Measurements from ENCODE around the gene GPX1. TPM values are rescaled to one million over a fixed set of nuclear protein-coding genes. Genes with fewer than 3 reads are reported as not detected.
A peak's percentile ranks its signal among the peaks of the same experiment; 100 is the strongest.

Gene GPX1
- total RNA-seq, 1 experiment from 2014 or later, result 253 TPM

DNA sequence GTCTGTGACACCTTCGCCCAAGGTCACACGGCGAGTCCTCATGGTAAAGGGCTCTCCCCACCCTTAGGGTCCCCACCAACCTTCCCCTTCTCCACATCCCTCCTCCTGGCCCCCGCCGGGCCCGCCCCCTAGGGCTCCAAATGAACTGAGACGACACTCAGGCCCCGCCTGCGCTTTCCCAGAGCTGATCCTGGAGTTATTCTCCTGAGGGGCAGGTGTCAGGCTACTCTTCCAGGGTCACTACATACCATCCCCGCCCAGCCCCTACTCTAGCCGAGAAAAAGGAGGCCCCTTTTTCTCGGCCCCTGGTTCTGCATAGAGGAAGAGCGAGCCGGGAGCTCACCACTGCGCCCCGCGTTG, 18.6 kb downstream of the GPX1 start:
- Histone ChIP-seq H4K20me1 (ENCODE audit: control insufficient read depth, insufficient read depth, insufficient read length) (no peaks in the 10 kb centered on the region), H4K91ac (ENCODE audit: insufficient read length, low read depth, low read length) (no peak overlapping the region), H3K23me2 (ENCODE audit: insufficient read length, low read depth, low read length, poor library complexity, severe bottlenecking) (peaks cover 4% of the 10 kb centered on the region), H3K9ac (ENCODE audit: extremely low read depth, insufficient read length, low read length) (peak overlapping the region; percentile 6), H4K5ac (ENCODE audit: insufficient read length, low read depth, low read length) (no peak overlapping the region), H3K4ac (ENCODE audit: low read depth, low read length) (no peak overlapping the region), H3K79me1 (ENCODE audit: insufficient read depth, low read depth, low read length, poor library complexity, severe bottlenecking) (no peaks in the 10 kb centered on the region), H3K18ac (ENCODE audit: insufficient read length, low read depth, low read length) (no peak overlapping the region), H3K27ac (ENCODE audit: insufficient read length, low read depth, low read length) (no peak overlapping the region), H3K4me1 (ENCODE audit: insufficient read depth, low read length) (no peaks in the 10 kb centered on the region), H3T11ph (ENCODE audit: low read length) (no peak overlapping the region), H3K79me2 (ENCODE audit: insufficient read depth, low read length) (no peaks in the 10 kb centered on the region), H2AFZ (ENCODE audit: low read length) (no peak overlapping the region), H4K8ac (replicated peaks; ENCODE audit: insufficient read length, low read depth, low read length) (no peak overlapping the region), H2AK5ac (ENCODE audit: insufficient read length, low read length) (no peak overlapping the region), H2BK120ac (ENCODE audit: low read depth, low read length, poor library complexity, severe bottlenecking) (no peak overlapping the region), H2BK5ac (ENCODE audit: insufficient read length, low read length) (no peak overlapping the region), H3K9me3 (ENCODE audit: control insufficient read depth, low read depth, low read length) (no peaks in the 10 kb centered on the region), H3K14ac (ENCODE audit: insufficient read depth, low read length) (peak overlapping the region; percentile 9; the same call in 1 of the 2 replicates), H2BK12ac (ENCODE audit: insufficient read length, low read depth, low read length) (no peak overlapping the region), H3K23ac (ENCODE audit: insufficient read length, low read depth, low read length) (no peak overlapping the region), H3K27me3 (ENCODE audit: insufficient read depth, low read length) (no peaks in the 10 kb centered on the region), H2BK15ac (ENCODE audit: low read depth, low read length) (no peak overlapping the region), H2BK20ac (ENCODE audit: low read depth, low read length, poor library complexity, severe bottlenecking) (no peak overlapping the region), H3K4me2 (ENCODE audit: insufficient read depth, insufficient read length, low read length) (peak overlapping the region; percentile 46), H3K56ac (ENCODE audit: insufficient read length, low read depth, low read length) (no peak overlapping the region)
- H3K9me3 Mint-ChIP-seq, result no peaks in the 10 kb centered on the region; a peak in 1 of 5 replicates
- H3K27me3 Mint-ChIP-seq (ENCODE audit: low read depth), result no peaks in the 10 kb centered on the region
- TF ChIP-seq, protein P1, sequence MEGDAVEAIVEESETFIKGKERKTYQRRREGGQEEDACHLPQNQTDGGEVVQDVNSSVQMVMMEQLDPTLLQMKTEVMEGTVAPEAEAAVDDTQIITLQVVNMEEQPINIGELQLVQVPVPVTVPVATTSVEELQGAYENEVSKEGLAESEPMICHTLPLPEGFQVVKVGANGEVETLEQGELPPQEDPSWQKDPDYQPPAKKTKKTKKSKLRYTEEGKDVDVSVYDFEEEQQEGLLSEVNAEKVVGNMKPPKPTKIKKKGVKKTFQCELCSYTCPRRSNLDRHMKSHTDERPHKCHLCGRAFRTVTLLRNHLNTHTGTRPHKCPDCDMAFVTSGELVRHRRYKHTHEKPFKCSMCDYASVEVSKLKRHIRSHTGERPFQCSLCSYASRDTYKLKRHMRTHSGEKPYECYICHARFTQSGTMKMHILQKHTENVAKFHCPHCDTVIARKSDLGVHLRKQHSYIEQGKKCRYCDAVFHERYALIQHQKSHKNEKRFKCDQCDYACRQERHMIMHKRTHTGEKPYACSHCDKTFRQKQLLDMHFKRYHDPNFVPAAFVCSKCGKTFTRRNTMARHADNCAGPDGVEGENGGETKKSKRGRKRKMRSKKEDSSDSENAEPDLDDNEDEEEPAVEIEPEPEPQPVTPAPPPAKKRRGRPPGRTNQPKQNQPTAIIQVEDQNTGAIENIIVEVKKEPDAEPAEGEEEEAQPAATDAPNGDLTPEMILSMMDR (conservative IDR thresholded peaks at IDR 0.05), result no peak
- no CpG with 5 or more reads among the region's 17 CpGs for WGBS (ENCODE audit: extremely low coverage, insufficient read length, low lambda C conversion rate)
- peak overlapping the region; percentile 2 to 96 (median 95); a peak in 4 of 7 replicates for H3K27ac Mint-ChIP-seq
- peaks cover 13 to 16% of the 10 kb centered on the region in 2 experiments for H3K4me1 Mint-ChIP-seq
- H3K4me3 Mint-ChIP-seq, result peak overlapping the region; percentile 90 to 94
- H3K36me3 Mint-ChIP-seq (ENCODE audit: insufficient read depth in 1 of 3, low read depth in 3 of 3), result peaks cover 11 to 16% (median 15%) of the 10 kb centered on the region in 3 experiments; a peak in 5 of 7 replicates
- peak; percentile 69 for DNase-seq
